GM12878 (cell line): ENCODE data around the gene CTNNA2. TPM values are rescaled to one million over a fixed set of nuclear protein-coding genes. Genes with fewer than 3 reads are reported as not detected.

Experiments
- ATAC-seq: fragments of 200-7000 bp; cut with Tn5 transposase; 3 replicates; pipeline ENCODE4 v1.9.1; 2020; ENCODE audit warnings: mild to moderate bottlenecking, moderate library complexity
- BruUV-seq: library from RNA; stranded (reverse); fragments of 400-500 nt; replicated peaks from 2 replicates; lab custom pipeline; 2021; lab: Mats Ljungman, UMichigan
- CTCF ChIA-PET: fragments of 300-600 bp; sonication (Branson Sonifier 250); formaldehyde crosslinking; extraction: SDS; loops from one replicate; lab custom pipeline; 2021; ENCODE audit warnings: inconsistent platforms; lab: Yijun Ruan, JAX
- POLR2A ChIA-PET: fragments of 350-600 bp; formaldehyde crosslinking; extraction: SDS; loops from one replicate; lab custom pipeline; 2021; ENCODE audit warnings: inconsistent platforms; lab: Charles Lee
- RAD21 ChIA-PET: fragments of 300-600 bp; sonication (Branson Sonifier 250); formaldehyde crosslinking; loops from one replicate; lab custom pipeline; 2023; ENCODE audit warnings: antibody characterized with exemption; ENCODE audit not compliant: unreplicated experiment; lab: Charles Lee
- SMC1A ChIA-PET: fragments of 300-600 bp; sonication (Branson Sonifier 250); formaldehyde crosslinking; loops from one replicate; lab custom pipeline; 2023; ENCODE audit not compliant: unreplicated experiment, uncharacterized antibody; lab: Charles Lee
- DNase-seq: peaks from one replicate; pipeline ENCODE4 v3.0.0-alpha.2; 2011; ENCODE audit warnings: low read depth, low spot score
- FAIRE-seq: peaks from 3 replicates; lab custom pipeline; 2011; peaks lifted over from hg19 to GRCh38; lab: Jason Lieb, UNC
- H2AFZ ChIP-seq: 2 replicates; pipeline ENCODE4 v1.6.0; 2011; ENCODE audit warnings: low read depth, low read length, control low read depth; ENCODE audit not compliant: control insufficient read depth
- H3K27ac ChIP-seq: 2 replicates; pipeline ENCODE4 v1.5.1; 2011; ENCODE audit warnings: control low read depth; ENCODE audit not compliant: control insufficient read depth, insufficient read depth
- H3K27me3 ChIP-seq, 2 experiments: replicated peaks in 1 of 2; 2 replicates each; pipeline versions ENCODE4 v1.6.0 to v1.6.1; 2011; ENCODE audit warnings: low read length in 1 of 2; ENCODE audit not compliant: control insufficient read depth in 2 of 2, insufficient read depth in 2 of 2
- H3K36me3 ChIP-seq, 2 experiments: 2 replicates each; pipeline ENCODE4 v1.5.1; 2011; ENCODE audit warnings: low read length in 1 of 2; ENCODE audit not compliant: control insufficient read depth in 2 of 2, insufficient read depth in 2 of 2
- H3K4me1 ChIP-seq: 2 replicates; pipeline ENCODE4 v1.6.1; 2011; ENCODE audit warnings: mild to moderate bottlenecking, low read length, moderate library complexity, mixed read lengths; ENCODE audit not compliant: control insufficient read depth, insufficient read depth
- H3K4me2 ChIP-seq: 2 replicates; pipeline ENCODE4 v1.6.0; 2011; ENCODE audit warnings: control low read depth; ENCODE audit not compliant: control insufficient read depth, insufficient read depth
- H3K4me3 ChIP-seq: fragments of 200-600 bp; sonication (generic); 2 replicates; pipeline ENCODE4 v1.5.1; 2016
- H3K79me2 ChIP-seq: 2 replicates; pipeline ENCODE4 v1.6.0; 2011; ENCODE audit warnings: low read length; ENCODE audit not compliant: control insufficient read depth, insufficient read depth
- H3K9ac ChIP-seq: 2 replicates; pipeline ENCODE4 v1.8.0; 2011; ENCODE audit warnings: low read length, control low read depth, mixed read lengths; ENCODE audit not compliant: control insufficient read depth, insufficient read depth
- H3K9me3 ChIP-seq: replicated peaks from 3 replicates; pipeline ENCODE4 v1.5.1; 2011; ENCODE audit warnings: mild to moderate bottlenecking, low read length; ENCODE audit not compliant: control insufficient read depth, insufficient read depth
- H4K20me1 ChIP-seq: 2 replicates; pipeline ENCODE4 v1.6.0; 2011; ENCODE audit not compliant: control insufficient read depth, insufficient read depth
- CBFB ChIP-seq: IDR thresholded peaks from 2 replicates; pipeline ENCODE4 v1.6.1; 2016; ENCODE audit warnings: antibody characterized with exemption, low read depth
- CREB1 ChIP-seq: IDR thresholded peaks from 2 replicates; pipeline ENCODE4 v1.6.1; 2012; ENCODE audit warnings: low read depth, mild to moderate bottlenecking, inconsistent platforms
- FOS ChIP-seq: IDR thresholded peaks from 3 replicates; pipeline ENCODE4 v1.6.1; 2011; ENCODE audit warnings: borderline replicate concordance; ENCODE audit not compliant: insufficient read length; ENCODE audit errors: extremely low read depth
- HDGF ChIP-seq: fragments of 450-650 bp; IDR thresholded peaks from 2 replicates; pipeline ENCODE4 v1.6.1; 2016; ENCODE audit warnings: antibody characterized with exemption
- KDM1A ChIP-seq: fragments of 200-600 bp; sonication (generic); IDR thresholded peaks from 2 replicates; pipeline ENCODE4 v1.6.1; 2016; ENCODE audit warnings: borderline replicate concordance
- NFYB ChIP-seq: IDR thresholded peaks from 2 replicates; pipeline ENCODE4 v1.6.1; 2011; ENCODE audit warnings: low read depth, mild to moderate bottlenecking, low read length, improper control_type of control experiment, moderate library complexity; ENCODE audit not compliant: insufficient read depth
- PML ChIP-seq: IDR thresholded peaks from 2 replicates; pipeline ENCODE4 v1.6.1; 2012; ENCODE audit warnings: low read length, inconsistent platforms
- RAD51 ChIP-seq: fragments of 450-650 bp; IDR thresholded peaks from 2 replicates; pipeline ENCODE4 v1.6.1; 2016; ENCODE audit warnings: moderate library complexity, mild to moderate bottlenecking, inconsistent platforms
- SUPT20H ChIP-seq: IDR thresholded peaks from 2 replicates; pipeline ENCODE4 v1.6.1; 2011; ENCODE audit warnings: low read depth, mild to moderate bottlenecking, low read length, moderate library complexity, borderline replicate concordance; ENCODE audit not compliant: control insufficient read depth
- ZNF24 ChIP-seq: fragments of 450-650 bp; IDR thresholded peaks from 2 replicates; pipeline ENCODE4 v1.6.1; 2017; ENCODE audit warnings: antibody characterized with exemption, mild to moderate bottlenecking
- ZNF274 ChIP-seq: IDR thresholded peaks from one replicate; pipeline ENCODE4 v1.8.0; 2011; ENCODE audit not compliant: insufficient read length, insufficient read depth
- WGBS: methylation state at CpG from one replicate; pipeline ENCODE4 v1.1.6; 2016; ENCODE audit warnings: low lambda C conversion rate; ENCODE audit not compliant: insufficient replicate concordance, insufficient coverage; ENCODE audit errors: missing lambda C conversion rate; 5-methylcytosine and 5-hydroxymethylcytosine counted together
- in situ Hi-C: fragments of 300-500 bp; cut with MboI; formaldehyde crosslinking; loops from 9 replicates; pipeline ENCODE4 v1.14.3; 2018; ENCODE audit warnings: mixed read lengths
- intact Hi-C: fragments of 100-400 bp; cut with micrococcal nuclease; formaldehyde crosslinking; loops from one replicate; pipeline ENCODE4 v1.14.2; 2022; ENCODE audit not compliant: unreplicated experiment
- polyA plus RNA-seq, 11 experiments: library from polyadenylated mRNA; depleted of rRNA in 4 of 11; unstranded in 6 of 11; stranded (reverse) in 5 of 11; fragments of >200 nt; fragmentation: Nextera tagmentation in 4 of 11; fragmentation: Illumina TruSeq in 1 of 11; extraction: Ambion mirVana in 4 of 11; extraction: Trizol in 1 of 11; gene quantifications; 1 replicate in 1 of 11; 2 replicates in 10 of 11; pipeline versions ENCODE4 v1.2.1 to v1.2.3, GENCODE V29; 2011 to 2016; ENCODE audit warnings: inconsistent platforms in 2 of 11, missing spikeins in 2 of 11, low read depth in 1 of 11
- total RNA-seq, 4 experiments: library from RNA; depleted of rRNA in 3 of 4; stranded (reverse); fragments of >200 nt in 3 of 4; fragmentation: Illumina TruSeq in 1 of 4; extraction: Trizol in 1 of 4; gene quantifications; 2 replicates each; pipeline versions ENCODE4 v1.2.1 to v1.2.3, GENCODE V29; 2013 to 2021
- TF ChIP-seq, protein P1 (sequence below): fragments of 450-650 bp; formaldehyde crosslinking; IDR thresholded peaks from 2 replicates; pipeline ENCODE4 v1.4.0; 2022; ENCODE audit warnings: mild to moderate bottlenecking, moderate library complexity
- TF ChIP-seq, protein P2 (sequence below): fragments of 450-650 bp; IDR thresholded peaks from 2 replicates; pipeline ENCODE4 v1.6.1; 2018; ENCODE audit warnings: borderline replicate concordance, mild to moderate bottlenecking; ENCODE audit not compliant: partially characterized antibody

CTNNA2 gene
- total and polyA plus RNA-seq, 10 of the 15 experiments (the other 5 are each of a cell fraction or from before 2014, with no cell fraction given), result 2.4 to 36.2 (median 6.6) TPM

DNA sequence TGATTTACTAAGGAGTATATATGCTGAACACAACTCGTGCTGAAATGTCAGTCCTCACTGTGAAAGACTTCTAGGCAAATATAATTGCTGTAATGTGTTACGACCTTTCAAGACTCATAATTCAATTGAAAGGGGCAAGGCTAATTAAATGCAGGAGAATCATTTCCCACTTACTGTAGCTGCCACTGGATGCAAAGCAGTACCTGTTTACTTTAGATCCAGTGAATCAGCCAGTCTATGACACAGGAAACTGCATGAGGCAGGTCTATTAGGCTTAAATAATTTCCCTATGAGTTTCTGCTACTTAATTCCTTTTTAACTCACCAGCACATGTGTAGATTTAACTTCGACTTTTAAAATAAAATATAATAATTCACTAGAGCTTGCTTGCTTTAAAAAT lies 125.6 kb downstream of the CTNNA2 start:
- Histone ChIP-seq H2AFZ (no peak overlapping the region), H3K4me1 (no peaks in the 10 kb centered on the region), H4K20me1 (no peaks in the 10 kb centered on the region), H3K4me3 (no peak overlapping the region), H3K4me2 (no peak overlapping the region), H3K9me3 (no peaks in the 10 kb centered on the region), H3K36me3 (no peaks in the 10 kb centered on the region), H3K79me2 (no peaks in the 10 kb centered on the region), H3K27ac (no peak overlapping the region), H3K9ac (no peak overlapping the region), H3K27me3 (no peaks in the 10 kb centered on the region)
- ATAC-seq, result no peak
- DNase-seq, result no peak
- ChIA-PET CTCF (interaction anchor here (1.3 kb wide), 1 partner anchor 109 kb away, joined by 4 read pairs; no protein-coding TSS in a partner anchor), POLR2A (no interaction called here), SMC1A (no interaction called here), RAD21 (no interaction called here)
- 5% methylated on average over 3 of the region's 3 CpGs for WGBS
- intact Hi-C loops, result no loop called here
- no peak for FAIRE-seq
- TF ChIP-seq ZNF24 (no peak), HDGF (no peak)
- TF ChIP-seq, all 136 proteins: peak for 0
- in situ Hi-C loops, result no loop called here
- BruUV-seq, result no TSS peak

DNA sequence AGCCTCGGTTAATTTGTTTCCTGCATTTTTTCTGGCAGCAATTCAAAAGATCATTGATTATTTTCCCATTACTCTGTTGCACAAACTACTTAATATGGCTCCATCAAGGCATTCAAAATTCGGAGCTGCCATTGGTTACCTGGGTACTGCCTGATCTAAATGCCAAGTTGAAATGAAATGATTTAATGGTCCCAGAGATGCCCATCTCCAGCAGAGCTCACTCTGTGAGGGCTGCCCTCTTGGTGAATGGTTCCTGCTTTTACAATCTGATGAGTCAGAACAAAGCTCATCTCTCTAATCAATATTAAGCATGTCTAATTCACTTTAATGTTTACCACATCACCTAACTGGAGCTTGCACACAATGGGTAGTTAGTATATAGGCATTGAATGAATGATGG lies 126.1 kb downstream of the CTNNA2 start:
- no peak overlapping the region for H3K9ac ChIP-seq
- no peaks in the 10 kb centered on the region for H3K4me1 ChIP-seq
- ATAC-seq (no peak), DNase-seq (no peak), FAIRE-seq (no peak)
- no peaks in the 10 kb centered on the region for H3K9me3 ChIP-seq
- H4K20me1 ChIP-seq, result no peaks in the 10 kb centered on the region
- H3K4me2 ChIP-seq, result no peak overlapping the region
- BruUV-seq, result no TSS peak
- intact Hi-C loops (no loop called here), in situ Hi-C loops (no loop called here)
- 0% methylated on average over 2 of the region's 2 CpGs for WGBS
- H3K4me3 ChIP-seq, result no peak overlapping the region
- no peaks in the 10 kb centered on the region for H3K36me3 ChIP-seq
- SMC1A ChIA-PET, result no interaction called here
- H3K27me3 ChIP-seq, result no peaks in the 10 kb centered on the region
- H2AFZ ChIP-seq, result no peak overlapping the region
- RAD21 ChIA-PET, result no interaction called here
- no peaks in the 10 kb centered on the region for H3K79me2 ChIP-seq
- CTCF ChIA-PET, result interaction anchor here (1.3 kb wide), 1 partner anchor 110 kb away, joined by 4 read pairs; no protein-coding TSS in a partner anchor
- H3K27ac ChIP-seq, result no peak overlapping the region
- POLR2A ChIA-PET, result no interaction called here
- TF ChIP-seq RAD51, result no peak
- TF ChIP-seq, protein P1, sequence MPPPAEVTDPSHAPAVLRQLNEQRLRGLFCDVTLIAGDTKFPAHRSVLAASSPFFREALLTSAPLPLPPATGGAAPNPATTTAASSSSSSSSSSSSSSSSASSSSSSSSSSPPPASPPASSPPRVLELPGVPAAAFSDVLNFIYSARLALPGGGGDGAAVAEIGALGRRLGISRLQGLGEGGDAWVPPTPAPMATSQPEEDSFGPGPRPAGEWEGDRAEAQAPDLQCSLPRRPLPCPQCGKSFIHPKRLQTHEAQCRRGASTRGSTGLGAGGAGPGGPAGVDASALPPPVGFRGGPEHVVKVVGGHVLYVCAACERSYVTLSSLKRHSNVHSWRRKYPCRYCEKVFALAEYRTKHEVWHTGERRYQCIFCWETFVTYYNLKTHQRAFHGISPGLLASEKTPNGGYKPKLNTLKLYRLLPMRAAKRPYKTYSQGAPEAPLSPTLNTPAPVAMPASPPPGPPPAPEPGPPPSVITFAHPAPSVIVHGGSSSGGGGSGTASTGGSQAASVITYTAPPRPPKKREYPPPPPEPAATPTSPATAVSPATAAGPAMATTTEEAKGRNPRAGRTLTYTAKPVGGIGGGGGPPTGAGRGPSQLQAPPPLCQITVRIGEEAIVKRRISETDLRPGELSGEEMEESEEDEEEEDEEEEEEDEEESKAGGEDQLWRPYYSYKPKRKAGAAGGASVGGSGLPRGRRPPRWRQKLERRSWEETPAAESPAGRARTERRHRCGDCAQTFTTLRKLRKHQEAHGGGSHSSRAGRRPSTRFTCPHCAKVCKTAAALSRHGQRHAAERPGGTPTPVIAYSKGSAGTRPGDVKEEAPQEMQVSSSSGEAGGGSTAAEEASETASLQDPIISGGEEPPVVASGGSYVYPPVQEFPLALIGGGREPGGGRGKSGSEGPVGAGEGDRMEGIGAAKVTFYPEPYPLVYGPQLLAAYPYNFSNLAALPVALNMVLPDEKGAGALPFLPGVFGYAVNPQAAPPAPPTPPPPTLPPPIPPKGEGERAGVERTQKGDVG (CRISPR knock-in tag), result no peak
- no peak for TF ChIP-seq KDM1A
- no peak for TF ChIP-seq CREB1
- TF ChIP-seq CBFB, result no peak
- no peak for TF ChIP-seq PML
- TF ChIP-seq ZNF274, result no peak
- TF ChIP-seq NFYB, result no peak
- no peak for TF ChIP-seq SUPT20H
- TF ChIP-seq, protein P2, sequence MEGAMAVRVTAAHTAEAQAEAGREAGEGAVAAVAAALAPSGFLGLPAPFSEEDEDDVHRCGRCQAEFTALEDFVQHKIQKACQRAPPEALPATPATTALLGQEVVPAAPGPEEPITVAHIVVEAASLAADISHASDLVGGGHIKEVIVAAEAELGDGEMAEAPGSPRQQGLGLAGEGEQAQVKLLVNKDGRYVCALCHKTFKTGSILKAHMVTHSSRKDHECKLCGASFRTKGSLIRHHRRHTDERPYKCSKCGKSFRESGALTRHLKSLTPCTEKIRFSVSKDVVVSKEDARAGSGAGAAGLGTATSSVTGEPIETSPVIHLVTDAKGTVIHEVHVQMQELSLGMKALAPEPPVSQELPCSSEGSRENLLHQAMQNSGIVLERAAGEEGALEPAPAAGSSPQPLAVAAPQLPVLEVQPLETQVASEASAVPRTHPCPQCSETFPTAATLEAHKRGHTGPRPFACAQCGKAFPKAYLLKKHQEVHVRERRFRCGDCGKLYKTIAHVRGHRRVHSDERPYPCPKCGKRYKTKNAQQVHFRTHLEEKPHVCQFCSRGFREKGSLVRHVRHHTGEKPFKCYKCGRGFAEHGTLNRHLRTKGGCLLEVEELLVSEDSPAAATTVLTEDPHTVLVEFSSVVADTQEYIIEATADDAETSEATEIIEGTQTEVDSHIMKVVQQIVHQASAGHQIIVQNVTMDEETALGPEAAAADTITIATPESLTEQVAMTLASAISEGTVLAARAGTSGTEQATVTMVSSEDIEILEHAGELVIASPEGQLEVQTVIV, result no peak
- TF ChIP-seq FOS, result no peak
